Prostate gland (tissue), 2 donors: Measurements from ENCODE around the gene ENTPD3. TPM values are rescaled to one million over a fixed set of nuclear protein-coding genes. Genes with fewer than 3 reads are reported as not detected.

Experiments
- DNase-seq: peaks from one replicate; pipeline ENCODE4 v3.0.0-alpha.2; 2019; ENCODE audit warnings: low spot score
- H3K27ac ChIP-seq, 2 donors: fragments of 200-600 bp; sonication (generic); 2 replicates each; pipeline ENCODE4 v1.5.1; 2017 to 2019
- H3K27me3 ChIP-seq: fragments of 200-600 bp; sonication (generic); replicated peaks from 2 replicates; pipeline ENCODE4 v1.5.1; 2019; ENCODE audit not compliant: insufficient read depth
- H3K36me3 ChIP-seq, 2 donors: fragments of 200-600 bp; sonication (generic); 1 replicate in 1 of 2; 2 replicates in 1 of 2; pipeline versions ENCODE4 v1.5.1 to v1.8.1; 2017 to 2019
- H3K4me1 ChIP-seq: fragments of 200-600 bp; sonication (generic); replicated peaks from 2 replicates; pipeline ENCODE4 v1.5.1; 2019
- H3K4me3 ChIP-seq, 2 donors: fragments of 200-600 bp; sonication (generic); 2 replicates each; pipeline ENCODE4 v1.5.1; 2017 to 2019
- H3K9me3 ChIP-seq: fragments of 200-600 bp; sonication (generic); 2 replicates; pipeline ENCODE4 v1.5.1; 2017
- CTCF ChIP-seq, 4 experiments: fragments of 200-600 bp in 2 of 4; fragments of 450-650 bp in 2 of 4; sonication (generic) in 2 of 4; IDR thresholded peaks; 1 replicate in 3 of 4; 2 replicates in 1 of 4; pipeline ENCODE4 v1.5.1; 2016 to 2019; ENCODE audit warnings: antibody characterized with exemption in 4 of 4, mild to moderate bottlenecking in 2 of 4, moderate library complexity in 2 of 4
- POLR2A ChIP-seq: fragments of 450-650 bp; IDR thresholded peaks from one replicate; pipeline ENCODE4 v1.6.1; 2016; ENCODE audit warnings: antibody characterized with exemption, mild to moderate bottlenecking
- POLR2AphosphoS5 ChIP-seq: sonication (generic); formaldehyde crosslinking; IDR thresholded peaks from one replicate; pipeline ENCODE4 v1.6.1; 2017; ENCODE audit warnings: antibody characterized with exemption
- WGBS: methylation state at CpG from one replicate; pipeline ENCODE4 v1.1.5; 2018; 5-methylcytosine and 5-hydroxymethylcytosine counted together
- intact Hi-C: fragments of 100-400 bp; cut with DNase I; formaldehyde crosslinking; loops from one replicate; pipeline ENCODE4 v1.14.2; 2022
- total RNA-seq, 2 donors: library from RNA; depleted of rRNA; stranded (reverse); fragments of >200 nt; gene quantifications; one replicate each; pipeline ENCODE4 v1.1.0, GENCODE V29; 2016

Gene ENTPD3
- total RNA-seq, 2 donors from 2014 or later: 2.4 to 11.0 TPM

GRCh38 chr3:40387895-40388254, 891 bp downstream of the ENTPD3 start:
- 45% methylated on average over 10 of the region's 10 CpGs for WGBS
- Histone ChIP-seq H3K4me3 (no peak overlapping the region), H3K27ac (no peak overlapping the region), H3K9me3 (no peaks in the 10 kb centered on the region), H3K4me1 (no peaks in the 10 kb centered on the region), H3K27me3 (no peaks in the 10 kb centered on the region), H3K36me3 (no peaks in the 10 kb centered on the region)
- no peak for DNase-seq
- TF ChIP-seq CTCF (IDR thresholded peaks at IDR 0.05): no peak
- TF ChIP-seq POLR2AphosphoS5: no peak
- TF ChIP-seq POLR2A: no peak
- intact Hi-C loops: no loop called here

- H3K27me3 ChIP-seq: no peaks in the 10 kb centered on the region
- no peaks in the 10 kb centered on the region for H3K36me3 ChIP-seq
- no peak for DNase-seq
- WGBS: 29% methylated on average over 5 of the region's 5 CpGs
- H3K27ac ChIP-seq: no peak overlapping the region
- H3K4me1 ChIP-seq: no peaks in the 10 kb centered on the region
- no peaks in the 10 kb centered on the region for H3K9me3 ChIP-seq
- TF ChIP-seq CTCF (IDR thresholded peaks at IDR 0.05): no peak
- no peak for TF ChIP-seq POLR2AphosphoS5
- TF ChIP-seq POLR2A: no peak
- no peak overlapping the region for H3K4me3 ChIP-seq
- intact Hi-C loops: no loop called here
These were observed 9.4 kb downstream of the ENTPD3 start for GRCh38 chr3:40396406-40396805.

GRCh38 chr3:40397129-40397528, 10.1 kb downstream of the ENTPD3 start:
- Histone ChIP-seq H3K27ac (no peak overlapping the region), H3K9me3 (no peaks in the 10 kb centered on the region), H3K4me1 (no peaks in the 10 kb centered on the region), H3K27me3 (no peaks in the 10 kb centered on the region), H3K4me3 (no peak overlapping the region), H3K36me3 (no peaks in the 10 kb centered on the region)
- intact Hi-C loops: no loop called here
- WGBS: 90% methylated on average over 4 of the region's 4 CpGs
- DNase-seq: no peak
- TF ChIP-seq POLR2A: no peak
- TF ChIP-seq CTCF (IDR thresholded peaks at IDR 0.05): no peak
- TF ChIP-seq POLR2AphosphoS5: no peak

- no peak overlapping the region for H3K4me3 ChIP-seq
- H3K9me3 ChIP-seq: no peaks in the 10 kb centered on the region
- H3K27me3 ChIP-seq: no peaks in the 10 kb centered on the region
- H3K27ac ChIP-seq: no peak overlapping the region
- WGBS: 77% methylated on average over 4 of the region's 4 CpGs
- H3K4me1 ChIP-seq: no peaks in the 10 kb centered on the region
- intact Hi-C loops: no loop called here
- no peak for TF ChIP-seq POLR2AphosphoS5
- TF ChIP-seq POLR2A: no peak
- no peak for TF ChIP-seq CTCF (IDR thresholded peaks at IDR 0.05)
- no peaks in the 10 kb centered on the region for H3K36me3 ChIP-seq
- DNase-seq: no peak
These were observed 10.9 kb downstream of the ENTPD3 start for GRCh38 chr3:40397912-40398311.

- TF ChIP-seq POLR2AphosphoS5 (no peak), POLR2A (no peak), CTCF (IDR thresholded peaks at IDR 0.05) (no peak)
- Histone ChIP-seq H3K4me3 (no peak overlapping the region), H3K27me3 (no peaks in the 10 kb centered on the region), H3K4me1 (no peaks in the 10 kb centered on the region), H3K27ac (no peak overlapping the region), H3K36me3 (no peaks in the 10 kb centered on the region), H3K9me3 (no peaks in the 10 kb centered on the region)
- DNase-seq: no peak
- intact Hi-C loops: no loop called here
- WGBS: 52% methylated on average over 3 of the region's 3 CpGs
These were observed 11.4 kb downstream of the ENTPD3 start for GRCh38 chr3:40398346-40398745.
